Prostate gland (tissue), 2 donors: ENCODE results near the gene XXYLT1. TPM values are rescaled to one million over a fixed set of nuclear protein-coding genes. Genes with fewer than 3 reads are reported as not detected.

Experiments
- DNase-seq: peaks from one replicate; pipeline ENCODE4 v3.0.0-alpha.2; 2019; ENCODE audit warnings: low spot score
- H3K27ac ChIP-seq, 2 donors: fragments of 200-600 bp; sonication (generic); 2 replicates each; pipeline ENCODE4 v1.5.1; 2017 to 2019
- H3K27me3 ChIP-seq: fragments of 200-600 bp; sonication (generic); replicated peaks from 2 replicates; pipeline ENCODE4 v1.5.1; 2019; ENCODE audit not compliant: insufficient read depth
- H3K36me3 ChIP-seq, 2 donors: fragments of 200-600 bp; sonication (generic); 1 replicate in 1 of 2; 2 replicates in 1 of 2; pipeline versions ENCODE4 v1.5.1 to v1.8.1; 2017 to 2019
- H3K4me1 ChIP-seq: fragments of 200-600 bp; sonication (generic); replicated peaks from 2 replicates; pipeline ENCODE4 v1.5.1; 2019
- H3K4me3 ChIP-seq, 2 donors: fragments of 200-600 bp; sonication (generic); 2 replicates each; pipeline ENCODE4 v1.5.1; 2017 to 2019
- H3K9me3 ChIP-seq: fragments of 200-600 bp; sonication (generic); 2 replicates; pipeline ENCODE4 v1.5.1; 2017
- POLR2A ChIP-seq: fragments of 450-650 bp; IDR thresholded peaks from one replicate; pipeline ENCODE4 v1.6.1; 2016; ENCODE audit warnings: antibody characterized with exemption, mild to moderate bottlenecking
- POLR2AphosphoS5 ChIP-seq: sonication (generic); formaldehyde crosslinking; IDR thresholded peaks from one replicate; pipeline ENCODE4 v1.6.1; 2017; ENCODE audit warnings: antibody characterized with exemption
- WGBS: methylation state at CpG from one replicate; pipeline ENCODE4 v1.1.5; 2018; 5-methylcytosine and 5-hydroxymethylcytosine counted together
- intact Hi-C: fragments of 100-400 bp; cut with DNase I; formaldehyde crosslinking; loops from one replicate; pipeline ENCODE4 v1.14.2; 2022
- total RNA-seq, 2 donors: library from RNA; depleted of rRNA; stranded (reverse); fragments of >200 nt; gene quantifications; one replicate each; pipeline ENCODE4 v1.1.0, GENCODE V29; 2016
- TF ChIP-seq, protein P1 (sequence below), 4 experiments: fragments of 200-600 bp in 2 of 4; fragments of 450-650 bp in 2 of 4; sonication (generic) in 2 of 4; IDR thresholded peaks; 1 replicate in 3 of 4; 2 replicates in 1 of 4; pipeline ENCODE4 v1.5.1; 2016 to 2019; ENCODE audit warnings: antibody characterized with exemption in 4 of 4, mild to moderate bottlenecking in 2 of 4, moderate library complexity in 2 of 4

Gene XXYLT1
- total RNA-seq, 2 donors from 2014 or later = 14.9 to 22.7 TPM

DNA sequence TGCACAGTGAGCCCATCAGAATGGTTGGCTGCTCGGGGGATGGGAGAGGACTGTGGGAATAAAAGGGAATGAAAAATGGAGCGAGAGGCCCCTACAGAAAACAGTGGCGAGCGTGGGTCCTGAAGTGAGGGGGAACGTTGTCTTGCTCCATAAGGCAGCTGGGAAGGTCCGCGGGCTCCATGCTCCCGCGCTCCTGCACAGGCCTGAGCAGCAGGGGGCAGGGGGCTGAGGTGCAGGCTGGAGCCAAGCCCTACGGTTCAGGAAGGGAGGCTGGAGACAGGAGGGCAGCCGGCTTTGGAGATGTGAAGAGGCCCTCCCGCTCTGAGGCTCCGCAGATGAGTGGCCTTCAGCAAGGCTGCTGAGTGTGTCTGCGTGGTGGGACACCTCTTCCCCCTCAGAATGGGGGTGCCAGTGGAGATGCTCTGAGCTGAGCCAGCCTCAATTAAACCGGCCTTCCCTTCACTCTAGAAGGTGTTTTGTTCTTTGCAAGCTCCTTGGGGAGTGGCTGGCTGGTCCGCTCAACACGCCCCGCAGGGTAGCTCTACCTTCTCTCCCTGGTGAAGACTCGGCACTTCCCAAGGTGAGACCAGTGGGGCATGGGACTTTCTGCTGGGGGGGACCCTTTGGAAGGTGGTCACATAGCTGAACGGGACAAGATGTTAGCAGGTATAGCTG, 208.0 kb downstream of the XXYLT1 start:
- 93% methylated on average over 20 of the region's 20 CpGs for WGBS
- TF ChIP-seq POLR2AphosphoS5 = no peak
- Histone ChIP-seq H3K27ac (no peak overlapping the region), H3K36me3 (no peaks in the 10 kb centered on the region), H3K4me3 (no peak overlapping the region), H3K4me1 (no peaks in the 10 kb centered on the region), H3K9me3 (no peaks in the 10 kb centered on the region), H3K27me3 (no peaks in the 10 kb centered on the region)
- intact Hi-C loops = no loop called here
- no peak for DNase-seq

DNA sequence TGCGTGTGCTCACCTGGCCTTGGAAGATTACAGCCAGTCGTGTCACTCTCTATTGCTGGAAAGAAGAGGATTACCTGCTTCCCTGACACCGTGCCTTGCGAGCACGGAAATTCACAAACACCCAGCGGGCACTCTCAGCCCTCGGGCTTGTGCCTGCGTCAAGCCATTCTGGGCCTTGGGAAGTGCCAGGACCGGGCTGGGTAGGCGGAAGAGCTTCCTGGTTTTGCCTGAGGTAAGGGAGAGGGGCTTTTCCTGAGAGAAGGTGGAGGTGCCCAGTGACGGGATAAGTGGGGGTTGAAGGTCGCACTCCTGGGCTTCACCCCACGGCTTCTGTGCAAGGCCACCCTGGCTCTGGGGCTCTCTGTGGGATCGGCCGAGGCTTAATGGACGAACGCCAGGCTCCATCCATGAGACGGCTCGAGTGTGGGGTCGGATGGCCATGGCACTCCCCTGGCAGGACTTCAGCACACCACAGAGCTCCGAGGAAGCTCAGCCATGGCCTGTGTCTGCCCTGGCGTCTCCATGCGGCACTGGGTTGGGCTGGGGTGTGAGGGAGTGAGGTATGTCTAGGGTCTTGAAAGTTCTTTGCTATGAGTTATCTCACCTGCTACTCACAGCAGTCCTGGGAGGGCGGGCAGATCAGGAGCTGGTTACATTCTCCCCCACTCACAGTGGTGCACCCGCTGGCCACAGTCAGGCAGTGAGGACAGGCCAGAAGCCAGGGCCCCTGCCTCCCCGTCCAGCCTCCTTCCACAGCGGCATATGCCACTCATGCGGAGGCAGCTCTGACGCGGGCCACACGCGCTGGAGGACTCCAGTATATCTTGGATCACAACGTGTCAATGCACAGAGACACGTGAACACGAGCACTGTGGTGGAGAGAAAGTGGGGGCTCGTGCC, 209.0 kb downstream of the XXYLT1 start:
- intact Hi-C loops = no loop called here
- Histone ChIP-seq H3K27ac (no peak overlapping the region), H3K4me3 (no peak overlapping the region), H3K27me3 (no peaks in the 10 kb centered on the region), H3K4me1 (no peaks in the 10 kb centered on the region), H3K36me3 (no peaks in the 10 kb centered on the region), H3K9me3 (no peaks in the 10 kb centered on the region)
- 93% methylated on average over 36 of the region's 36 CpGs for WGBS
- DNase-seq = no peak
- TF ChIP-seq, protein P1, sequence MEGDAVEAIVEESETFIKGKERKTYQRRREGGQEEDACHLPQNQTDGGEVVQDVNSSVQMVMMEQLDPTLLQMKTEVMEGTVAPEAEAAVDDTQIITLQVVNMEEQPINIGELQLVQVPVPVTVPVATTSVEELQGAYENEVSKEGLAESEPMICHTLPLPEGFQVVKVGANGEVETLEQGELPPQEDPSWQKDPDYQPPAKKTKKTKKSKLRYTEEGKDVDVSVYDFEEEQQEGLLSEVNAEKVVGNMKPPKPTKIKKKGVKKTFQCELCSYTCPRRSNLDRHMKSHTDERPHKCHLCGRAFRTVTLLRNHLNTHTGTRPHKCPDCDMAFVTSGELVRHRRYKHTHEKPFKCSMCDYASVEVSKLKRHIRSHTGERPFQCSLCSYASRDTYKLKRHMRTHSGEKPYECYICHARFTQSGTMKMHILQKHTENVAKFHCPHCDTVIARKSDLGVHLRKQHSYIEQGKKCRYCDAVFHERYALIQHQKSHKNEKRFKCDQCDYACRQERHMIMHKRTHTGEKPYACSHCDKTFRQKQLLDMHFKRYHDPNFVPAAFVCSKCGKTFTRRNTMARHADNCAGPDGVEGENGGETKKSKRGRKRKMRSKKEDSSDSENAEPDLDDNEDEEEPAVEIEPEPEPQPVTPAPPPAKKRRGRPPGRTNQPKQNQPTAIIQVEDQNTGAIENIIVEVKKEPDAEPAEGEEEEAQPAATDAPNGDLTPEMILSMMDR (IDR thresholded peaks at IDR 0.05) = no peak
- TF ChIP-seq POLR2AphosphoS5 (no peak), POLR2A (no peak)

DNA sequence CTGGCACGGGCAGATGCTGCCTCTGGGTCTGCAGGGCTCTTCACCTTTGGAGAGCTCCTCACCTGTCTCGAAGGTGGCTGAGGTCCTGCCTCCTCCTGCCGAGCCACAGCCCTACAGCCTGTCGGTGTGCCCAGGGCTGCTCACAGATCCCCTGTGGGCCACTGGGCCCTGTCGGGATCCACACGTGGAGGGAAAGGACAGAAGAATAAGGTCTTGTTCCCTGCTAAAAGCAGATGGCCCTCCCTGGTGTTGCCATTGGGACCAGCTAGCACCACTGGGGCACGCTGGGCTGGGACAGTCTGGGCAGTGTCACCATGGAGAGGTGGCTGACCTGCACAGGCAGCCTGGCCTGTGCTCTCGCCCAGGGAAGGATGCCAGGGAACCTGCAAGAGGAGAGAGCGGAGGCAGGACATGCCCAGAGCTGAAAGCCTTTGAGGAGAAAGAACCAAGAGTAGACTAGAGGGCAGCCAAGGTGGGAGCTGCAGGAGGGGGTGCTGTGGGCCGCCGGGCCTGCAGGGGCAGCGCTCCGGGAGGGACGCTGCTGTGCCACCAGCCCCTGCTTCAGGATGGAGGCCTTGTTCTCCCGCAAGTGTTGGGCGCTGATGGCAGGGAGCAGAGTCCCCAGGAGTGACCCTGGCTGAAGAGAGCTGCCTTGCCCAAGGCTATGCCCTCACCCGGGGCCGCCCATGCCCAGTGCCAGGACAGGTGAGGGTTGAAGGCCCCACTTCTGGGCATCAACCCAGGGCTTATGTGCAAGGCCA, 210.2 kb downstream of the XXYLT1 start:
- no peak overlapping the region for H3K27ac ChIP-seq
- no peaks in the 10 kb centered on the region for H3K27me3 ChIP-seq
- intact Hi-C loops = no loop called here
- no peaks in the 10 kb centered on the region for H3K9me3 ChIP-seq
- 90% methylated on average over 18 of the region's 18 CpGs for WGBS
- no peaks in the 10 kb centered on the region for H3K36me3 ChIP-seq
- TF ChIP-seq POLR2A = no peak
- TF ChIP-seq, protein P1 (IDR thresholded peaks at IDR 0.05) = no peak
- TF ChIP-seq POLR2AphosphoS5 = no peak
- H3K4me1 ChIP-seq = no peaks in the 10 kb centered on the region
- DNase-seq = no peak
- no peak overlapping the region for H3K4me3 ChIP-seq

GRCh38 chr3:195060217-195060481, 210.8 kb downstream of the XXYLT1 start:
- Histone ChIP-seq H3K27ac (no peak overlapping the region), H3K36me3 (no peaks in the 10 kb centered on the region), H3K4me1 (no peaks in the 10 kb centered on the region), H3K27me3 (no peaks in the 10 kb centered on the region), H3K9me3 (no peaks in the 10 kb centered on the region), H3K4me3 (no peak overlapping the region)
- TF ChIP-seq POLR2A (no peak), POLR2AphosphoS5 (no peak)
- TF ChIP-seq, protein P1 (IDR thresholded peaks at IDR 0.05) = no peak
- DNase-seq = no peak
- intact Hi-C loops = no loop called here
- 91% methylated on average over 3 of the region's 3 CpGs for WGBS

DNA sequence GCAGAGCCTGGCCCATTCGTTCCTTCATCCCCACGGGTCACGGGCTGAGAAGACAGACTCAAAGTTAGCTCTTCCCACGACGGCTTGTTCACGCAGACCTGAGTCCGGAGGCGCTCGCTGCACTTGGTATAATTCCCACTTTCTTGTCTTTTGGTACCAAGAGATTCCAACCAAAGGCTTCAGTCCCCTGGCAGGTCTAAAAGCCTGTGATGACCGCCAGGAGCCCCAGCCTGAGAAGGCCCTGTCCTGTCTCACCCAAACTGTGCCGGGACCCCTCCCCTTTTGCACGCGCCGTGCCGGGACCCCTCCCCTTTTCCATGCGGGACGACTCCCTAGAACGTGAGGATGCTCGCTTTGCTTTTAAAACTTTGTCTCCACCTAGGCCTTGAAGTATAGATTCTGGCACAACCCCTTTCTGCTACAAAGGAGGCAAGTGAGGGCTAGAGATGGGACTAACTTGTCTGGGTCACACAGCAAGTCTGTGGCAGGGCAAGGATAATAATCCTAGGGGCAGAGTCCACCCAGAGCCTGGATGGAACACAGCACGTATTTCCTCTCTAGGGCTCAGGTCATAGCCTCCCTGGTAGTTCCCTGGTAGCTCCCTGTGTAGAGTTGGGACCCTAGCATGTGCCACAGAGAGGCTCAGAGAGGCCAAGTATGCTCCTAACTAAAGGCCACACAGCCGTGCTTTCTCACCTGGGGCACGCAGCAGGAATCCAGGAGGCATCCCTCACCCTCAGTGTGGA, 211.3 kb downstream of the XXYLT1 start:
- no peak for TF ChIP-seq POLR2AphosphoS5
- no peak for TF ChIP-seq POLR2A
- TF ChIP-seq, protein P1 (IDR thresholded peaks at IDR 0.05) = no peak
- no peaks in the 10 kb centered on the region for H3K9me3 ChIP-seq
- no peaks in the 10 kb centered on the region for H3K4me1 ChIP-seq
- H3K36me3 ChIP-seq = no peaks in the 10 kb centered on the region
- 82% methylated on average over 22 of the region's 22 CpGs for WGBS
- H3K27me3 ChIP-seq = no peaks in the 10 kb centered on the region
- H3K4me3 ChIP-seq = no peak overlapping the region
- H3K27ac ChIP-seq = no peak overlapping the region
- intact Hi-C loops = no loop called here
- DNase-seq = no peak
